GM10847 (cell line): ENCODE data around the gene DLG4.
A peak's percentile ranks its signal among the peaks of the same experiment; 100 is the strongest.

Experiments
- POLR2A ChIP-seq: IDR thresholded peaks from 2 replicates; pipeline ENCODE4 v1.6.1; 2011; ENCODE audit not compliant: insufficient read length; ENCODE audit errors: extremely low read depth

DLG4 gene

DNA sequence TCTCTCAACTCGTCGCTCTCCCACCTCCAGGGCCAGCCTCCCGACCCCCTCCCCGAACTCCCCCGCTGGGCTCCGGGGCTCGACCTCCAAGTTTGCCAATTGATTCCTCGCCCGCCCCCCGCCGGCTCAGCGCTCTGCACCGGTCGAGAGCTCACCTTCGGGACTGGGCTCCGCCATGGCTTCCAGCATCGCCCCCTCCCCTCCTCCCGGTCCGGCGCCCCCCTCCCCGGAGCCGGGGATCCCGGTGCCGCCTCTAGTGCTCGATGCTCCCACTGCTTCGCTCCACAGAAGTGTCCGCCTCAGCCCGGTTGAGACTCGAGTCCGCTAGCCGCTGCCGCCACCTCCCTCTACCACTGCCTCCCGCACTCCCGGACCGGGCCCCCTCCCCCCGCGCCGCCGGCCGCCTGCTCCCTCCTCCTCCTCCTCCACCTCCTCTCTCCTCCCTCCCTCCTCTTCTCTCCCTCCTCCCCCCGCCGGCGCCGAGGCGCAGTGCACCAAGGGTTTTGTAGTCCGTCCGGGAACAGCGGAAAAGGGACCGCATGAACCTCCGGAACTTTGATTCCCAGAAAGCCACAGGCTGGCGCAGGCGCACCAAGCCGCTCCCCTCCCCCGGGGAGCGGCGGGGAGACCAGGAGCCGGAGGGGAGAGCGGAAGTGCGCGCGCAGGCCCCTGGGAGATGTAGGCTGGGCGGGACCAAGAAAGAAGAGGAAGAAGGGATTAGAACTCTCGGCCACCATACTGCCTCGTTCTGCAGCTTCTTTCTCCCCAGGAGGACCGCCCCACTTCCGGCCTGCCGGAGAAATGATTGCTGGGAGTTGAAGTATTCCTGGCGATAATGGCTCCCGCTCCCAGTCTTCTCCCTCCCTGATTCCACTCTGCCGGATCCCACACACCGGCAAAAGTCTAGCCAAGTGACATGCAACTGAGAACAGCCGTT is 19.7 kb upstream of the DLG4 start, which contains the start of gene PHF23:
PHF23 (minus strand) TSS at position 367 of the 937 bp plus-strand sequence; CDS start at position 189, 178 bp downstream.
- TF ChIP-seq POLR2A: peak; percentile 22

DNA sequence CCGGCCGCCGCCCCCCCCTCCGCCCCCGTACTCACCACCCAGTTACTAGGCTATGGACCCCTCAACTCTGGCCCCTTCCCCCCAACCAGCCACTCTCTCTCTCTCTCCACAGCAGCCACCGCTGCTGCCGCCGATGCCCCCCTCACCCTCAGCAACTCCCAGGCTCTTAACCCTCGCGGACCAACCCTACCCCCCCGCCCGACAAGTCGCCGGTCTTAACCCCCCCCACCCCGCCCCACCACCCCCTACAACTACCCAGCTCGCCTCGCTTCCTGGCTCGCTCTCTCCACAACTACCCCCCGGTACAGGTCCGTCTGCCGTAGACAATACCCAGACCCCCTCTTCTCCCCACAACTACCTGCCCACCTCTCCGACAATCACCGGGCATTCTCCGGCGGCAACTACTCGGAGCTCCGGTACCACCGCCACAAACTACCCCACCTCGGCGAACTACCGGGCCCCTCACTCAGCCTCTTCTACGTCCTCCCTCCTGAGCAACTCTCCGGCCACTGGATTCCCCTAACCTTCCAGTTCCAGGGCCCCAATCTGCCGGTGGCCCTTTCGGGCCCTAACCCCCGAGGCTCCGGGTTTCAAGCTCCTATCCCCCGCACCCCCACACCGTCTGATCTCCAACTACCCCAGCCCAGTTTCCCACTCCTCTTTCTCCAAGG is 18.9 kb upstream of the DLG4 start:
- no peak for TF ChIP-seq POLR2A

- TF ChIP-seq POLR2A: peak; percentile 48
Measured at GRCh38 chr17:7237761-7238419, 18.3 kb upstream of the DLG4 start.

DNA sequence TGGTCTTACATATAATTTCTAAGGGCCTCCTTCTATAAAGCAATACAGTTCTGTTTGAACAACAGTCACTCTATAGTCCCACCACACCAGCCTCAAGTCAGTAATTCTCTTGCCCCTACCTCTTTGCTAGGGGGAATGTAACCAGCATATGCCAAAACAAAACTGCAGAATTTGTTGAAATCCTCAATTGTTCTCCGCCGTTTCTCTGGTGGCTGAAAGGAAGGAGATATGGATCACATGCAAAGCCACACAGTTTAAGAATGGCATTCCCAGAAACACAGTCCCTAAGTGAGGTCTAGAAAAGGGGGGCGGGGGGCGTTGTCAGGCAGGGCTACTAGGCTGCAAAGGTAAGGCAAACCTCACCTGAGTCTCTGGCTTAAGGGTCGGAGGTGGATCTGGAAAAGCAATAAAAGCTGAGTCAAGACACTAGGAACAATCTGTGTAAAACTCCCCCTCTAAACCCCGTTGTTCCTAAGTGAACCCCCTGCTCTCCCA is 17.7 kb upstream of the DLG4 start:
- TF ChIP-seq POLR2A: no peak

- no peak for TF ChIP-seq POLR2A
Measured at GRCh38 chr17:7236808-7237207, 17.2 kb upstream of the DLG4 start.

DNA sequence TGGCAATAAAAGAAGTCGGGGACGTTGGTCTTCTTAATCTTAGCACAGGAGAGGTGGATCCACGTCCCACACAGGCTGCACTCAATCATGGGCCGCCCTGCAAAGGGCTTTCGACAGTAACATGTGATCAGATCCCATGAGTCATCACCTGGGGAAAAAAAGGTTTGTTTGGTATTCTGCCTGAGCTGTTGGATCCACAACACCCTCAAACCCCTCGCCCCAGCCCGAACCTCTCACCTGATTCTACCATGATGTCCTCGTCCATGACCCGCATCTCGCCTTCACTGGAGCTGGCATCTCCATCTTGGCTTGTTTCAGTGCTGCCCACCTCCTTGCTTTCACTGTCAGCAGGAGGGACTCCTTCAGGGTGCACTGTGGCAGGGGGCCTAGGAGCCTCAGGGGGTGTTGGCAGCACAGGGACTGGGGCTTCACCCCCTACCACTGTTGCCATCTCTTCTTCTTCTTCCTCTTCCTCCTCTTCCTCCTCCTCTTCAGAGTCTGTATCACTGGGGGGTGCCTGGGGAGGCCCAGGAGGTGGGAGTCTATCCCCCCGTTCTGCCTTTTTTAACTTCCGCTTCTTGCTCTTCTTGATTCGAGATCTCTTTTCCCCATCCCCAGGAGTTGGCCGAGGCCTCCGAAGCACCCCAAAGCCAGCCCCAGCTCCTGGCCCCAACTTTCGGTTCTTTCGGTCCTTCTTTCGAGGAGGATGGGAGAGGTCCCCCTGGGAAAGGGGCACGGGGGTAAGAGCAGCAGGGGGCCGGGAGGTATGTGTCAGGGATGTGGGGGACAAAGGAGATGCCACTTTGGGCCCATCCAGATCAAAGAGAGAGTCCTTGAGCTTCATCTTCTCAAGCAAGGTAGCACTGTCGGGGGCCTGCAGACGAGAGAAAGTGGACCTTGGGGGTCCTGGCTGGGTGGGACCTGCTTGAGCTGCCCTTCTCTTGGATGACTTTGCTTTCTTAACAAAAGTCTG is 16.3 kb upstream of the DLG4 start:
- TF ChIP-seq POLR2A: no peak

- TF ChIP-seq POLR2A: no peak
Measured at GRCh38 chr17:7234083-7234951, 14.7 kb upstream of the DLG4 start, which contains the start of gene DVL2. DVL2 (minus strand) TSS chr17:7234517; CDS start chr17:7234262, 255 bp downstream.

DNA sequence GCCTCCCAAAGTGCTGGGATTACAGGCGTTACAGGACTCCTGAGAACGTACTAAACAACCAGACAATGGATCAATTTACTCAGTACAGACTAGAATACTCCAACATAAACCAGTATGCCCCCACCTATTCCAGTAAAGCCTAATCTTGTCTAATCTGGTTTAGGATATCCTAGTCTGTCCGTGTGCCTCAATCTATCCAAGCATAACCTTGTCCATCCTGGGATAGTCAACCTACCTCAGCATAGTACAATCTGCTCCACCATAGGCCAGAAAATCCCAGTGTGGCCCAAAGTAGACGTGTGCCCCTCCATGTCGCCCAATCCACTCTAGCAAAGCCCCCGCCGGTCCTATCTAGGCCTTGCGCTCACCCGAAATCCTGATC is 14.1 kb upstream of the DLG4 start:
- no peak for TF ChIP-seq POLR2A

- TF ChIP-seq POLR2A: no peak
Measured at GRCh38 chr17:7232114-7232513, 12.5 kb upstream of the DLG4 start.

GRCh38 chr17:7229504-7229903 is 9.9 kb upstream of the DLG4 start:
- TF ChIP-seq POLR2A: no peak

GRCh38 chr17:7228920-7229319 is 9.3 kb upstream of the DLG4 start:
- TF ChIP-seq POLR2A: no peak

GRCh38 chr17:7226721-7227710 is 7.4 kb upstream of the DLG4 start:
- TF ChIP-seq POLR2A: no peak

GRCh38 chr17:7225711-7226331 is 6.2 kb upstream of the DLG4 start:
- no peak for TF ChIP-seq POLR2A
